ENCODE data around the gene JAZF1.

JAZF1 gene

GRCh38 chr7:28006491-28006890 is 174.1 kb downstream of the JAZF1 start:
- Histone ChIP-seq H3K4me3 (ENCODE audit: insufficient read depth in 1 of 2, low read depth in 1 of 2, low read length in 2 of 2) (no peak overlapping the region), H2BK12ac (ENCODE audit: low read length in 2 of 2) (no peak overlapping the region), H3K9ac (ENCODE audit: low read length) (no peak overlapping the region), H3K36me3 (ENCODE audit: control insufficient read depth in 1 of 2, insufficient read depth in 2 of 2, low read depth in 1 of 2, low read length in 2 of 2) (no peaks in the 10 kb centered on the region), H2BK15ac (ENCODE audit: low read depth, poor library complexity, severe bottlenecking) (no peak overlapping the region), H3K4ac (ENCODE audit: low read depth in 1 of 2, low read length in 2 of 2) (no peak overlapping the region), H3K18ac (ENCODE audit: low read depth in 1 of 2, low read length in 2 of 2) (no peak overlapping the region), H3K27ac (ENCODE audit: low read length, poor library complexity, severe bottlenecking) (no peak overlapping the region), H4K91ac (ENCODE audit: low read length) (no peak overlapping the region), H4K8ac (ENCODE audit: low read length) (no peak overlapping the region), H3K14ac (ENCODE audit: low read length in 2 of 2) (no peak overlapping the region), H3K4me1 (ENCODE audit: control insufficient read depth, insufficient read depth, low read depth, low read length) (peaks cover 2% of the 10 kb centered on the region), H3K4me2 (ENCODE audit: low read length, poor library complexity, severe bottlenecking) (no peak overlapping the region), H2BK120ac (ENCODE audit: low read depth, low read length) (no peak overlapping the region), H2AK5ac (ENCODE audit: low read length, severe bottlenecking) (no peak overlapping the region), H2AFZ (ENCODE audit: low read depth, low read length) (no peak overlapping the region), H3K9me3 (ENCODE audit: control insufficient read depth, low read length) (no peaks in the 10 kb centered on the region), H3K27me3 (ENCODE audit: control insufficient read depth in 1 of 2, insufficient read depth in 1 of 2, low read length in 2 of 2) (no peaks in the 10 kb centered on the region), H3K23ac (ENCODE audit: low read length in 2 of 2) (no peak overlapping the region), H3K79me1 (replicated peaks; ENCODE audit: low read length, poor library complexity, severe bottlenecking) (peaks cover 29% of the 10 kb centered on the region), H2BK5ac (ENCODE audit: low read depth, low read length, poor library complexity, severe bottlenecking) (no peak overlapping the region)
- WGBS, result 100% methylated on average over 1 of the region's 1 CpG
- DNase-seq, result no peak

- no peak overlapping the region for H3K27ac ChIP-seq (ENCODE audit: low read length, poor library complexity, severe bottlenecking)
- no peak overlapping the region for H3K23ac ChIP-seq (ENCODE audit: low read length in 2 of 2)
- H4K8ac ChIP-seq (ENCODE audit: low read length), result no peak overlapping the region
- no peak overlapping the region for H2AFZ ChIP-seq (ENCODE audit: low read depth, low read length)
- H2BK12ac ChIP-seq (ENCODE audit: low read length in 2 of 2), result no peak overlapping the region
- H3K4me3 ChIP-seq (ENCODE audit: insufficient read depth in 1 of 2, low read depth in 1 of 2, low read length in 2 of 2), result no peak overlapping the region
- no peak overlapping the region for H4K91ac ChIP-seq (ENCODE audit: low read length)
- H2BK15ac ChIP-seq (ENCODE audit: low read depth, poor library complexity, severe bottlenecking), result no peak overlapping the region
- DNase-seq, result peak; percentile 63
- no peak overlapping the region for H3K4ac ChIP-seq (ENCODE audit: low read depth in 1 of 2, low read length in 2 of 2)
- H3K4me2 ChIP-seq (ENCODE audit: low read length, poor library complexity, severe bottlenecking), result no peak overlapping the region
- peaks cover 2% of the 10 kb centered on the region for H3K4me1 ChIP-seq (ENCODE audit: control insufficient read depth, insufficient read depth, low read depth, low read length)
- H3K9me3 ChIP-seq (ENCODE audit: control insufficient read depth, low read length), result no peaks in the 10 kb centered on the region
- H2BK5ac ChIP-seq (ENCODE audit: low read depth, low read length, poor library complexity, severe bottlenecking), result no peak overlapping the region
- no peak overlapping the region for H3K14ac ChIP-seq (ENCODE audit: low read length in 2 of 2)
- peak overlapping the region; percentile 44 for H3K9ac ChIP-seq (ENCODE audit: low read length)
- no peak overlapping the region for H2AK5ac ChIP-seq (ENCODE audit: low read length, severe bottlenecking)
- H2BK120ac ChIP-seq (ENCODE audit: low read depth, low read length), result no peak overlapping the region
- H3K18ac ChIP-seq (ENCODE audit: low read depth in 1 of 2, low read length in 2 of 2), result no peak overlapping the region
- H3K79me1 ChIP-seq (replicated peaks; ENCODE audit: low read length, poor library complexity, severe bottlenecking), result peaks cover 29% of the 10 kb centered on the region
- WGBS, result 94% methylated on average over 1 of the region's 1 CpG
- H3K36me3 ChIP-seq (ENCODE audit: control insufficient read depth in 1 of 2, insufficient read depth in 2 of 2, low read depth in 1 of 2, low read length in 2 of 2), result no peaks in the 10 kb centered on the region
- H3K27me3 ChIP-seq (ENCODE audit: control insufficient read depth in 1 of 2, insufficient read depth in 1 of 2, low read length in 2 of 2), result no peaks in the 10 kb centered on the region
Observed at GRCh38 chr7:28005847-28006231, 174.8 kb downstream of the JAZF1 start.

- peak overlapping the region in 1 of 2 experiments; percentile 31 for H3K4me3 ChIP-seq (ENCODE audit: insufficient read depth in 1 of 2, low read depth in 1 of 2, low read length in 2 of 2)
- peak overlapping the region in 1 of 2 experiments; percentile 71 for H3K4ac ChIP-seq (ENCODE audit: low read depth in 1 of 2, low read length in 2 of 2)
- peaks cover 29% of the 10 kb centered on the region for H3K79me1 ChIP-seq (replicated peaks; ENCODE audit: low read length, poor library complexity, severe bottlenecking)
- no peak overlapping the region for H3K4me2 ChIP-seq (ENCODE audit: low read length, poor library complexity, severe bottlenecking)
- H3K4me1 ChIP-seq (ENCODE audit: control insufficient read depth, insufficient read depth, low read depth, low read length), result peaks cover 2% of the 10 kb centered on the region
- WGBS, result 54% methylated on average over 7 of the region's 7 CpGs
- H4K91ac ChIP-seq (ENCODE audit: low read length), result no peak overlapping the region
- no peak overlapping the region for H2BK5ac ChIP-seq (ENCODE audit: low read depth, low read length, poor library complexity, severe bottlenecking)
- no peak overlapping the region for H2BK120ac ChIP-seq (ENCODE audit: low read depth, low read length)
- peak overlapping the region in 1 of 2 experiments; percentile 53 for H3K14ac ChIP-seq (ENCODE audit: low read length in 2 of 2)
- no peaks in the 10 kb centered on the region for H3K36me3 ChIP-seq (ENCODE audit: control insufficient read depth in 1 of 2, insufficient read depth in 2 of 2, low read depth in 1 of 2, low read length in 2 of 2)
- H3K27ac ChIP-seq (ENCODE audit: low read length, poor library complexity, severe bottlenecking), result no peak overlapping the region
- no peak overlapping the region for H3K23ac ChIP-seq (ENCODE audit: low read length in 2 of 2)
- H2BK15ac ChIP-seq (ENCODE audit: low read depth, poor library complexity, severe bottlenecking), result no peak overlapping the region
- H2BK12ac ChIP-seq (ENCODE audit: low read length in 2 of 2), result peak overlapping the region in 1 of 2 experiments; percentile 21
- no peaks in the 10 kb centered on the region for H3K9me3 ChIP-seq (ENCODE audit: control insufficient read depth, low read length)
- peak overlapping the region in 1 of 2 experiments; percentile 54 for H3K18ac ChIP-seq (ENCODE audit: low read depth in 1 of 2, low read length in 2 of 2)
- H2AFZ ChIP-seq (ENCODE audit: low read depth, low read length), result no peak overlapping the region
- no peak overlapping the region for H4K8ac ChIP-seq (ENCODE audit: low read length)
- no peak for DNase-seq
- H3K27me3 ChIP-seq (ENCODE audit: control insufficient read depth in 1 of 2, insufficient read depth in 1 of 2, low read length in 2 of 2), result no peaks in the 10 kb centered on the region
- H3K9ac ChIP-seq (ENCODE audit: low read length), result peak overlapping the region; percentile 44
- no peak overlapping the region for H2AK5ac ChIP-seq (ENCODE audit: low read length, severe bottlenecking)
Observed at GRCh38 chr7:28005075-28005846, 175.3 kb downstream of the JAZF1 start.

- H3K23ac ChIP-seq (ENCODE audit: low read length in 2 of 2), result no peak overlapping the region
- WGBS, result 100% methylated on average over 1 of the region's 2 CpGs
Observed at GRCh38 chr7:28003408-28003807, 177.2 kb downstream of the JAZF1 start.

More at GRCh38 chr7:28003408-28003807, 177.2 kb downstream of the JAZF1 start:
- Histone ChIP-seq H3K36me3 (ENCODE audit: control insufficient read depth in 1 of 2, insufficient read depth in 2 of 2, low read depth in 1 of 2, low read length in 2 of 2) (no peaks in the 10 kb centered on the region), H3K9me3 (ENCODE audit: control insufficient read depth, low read length) (no peaks in the 10 kb centered on the region), H3K9ac (ENCODE audit: low read length) (no peak overlapping the region), H2BK120ac (ENCODE audit: low read depth, low read length) (no peak overlapping the region), H3K4me3 (ENCODE audit: insufficient read depth in 1 of 2, low read depth in 1 of 2, low read length in 2 of 2) (no peak overlapping the region), H4K8ac (ENCODE audit: low read length) (no peak overlapping the region), H3K4ac (ENCODE audit: low read depth in 1 of 2, low read length in 2 of 2) (no peak overlapping the region), H3K4me1 (ENCODE audit: control insufficient read depth, insufficient read depth, low read depth, low read length) (peaks cover 4% of the 10 kb centered on the region), H4K91ac (ENCODE audit: low read length) (no peak overlapping the region), H3K27me3 (ENCODE audit: control insufficient read depth in 1 of 2, insufficient read depth in 1 of 2, low read length in 2 of 2) (no peaks in the 10 kb centered on the region), H2AK5ac (ENCODE audit: low read length, severe bottlenecking) (no peak overlapping the region), H3K79me1 (replicated peaks; ENCODE audit: low read length, poor library complexity, severe bottlenecking) (peaks cover 33% of the 10 kb centered on the region), H3K27ac (ENCODE audit: low read length, poor library complexity, severe bottlenecking) (no peak overlapping the region), H2AFZ (ENCODE audit: low read depth, low read length) (no peak overlapping the region), H2BK5ac (ENCODE audit: low read depth, low read length, poor library complexity, severe bottlenecking) (no peak overlapping the region), H2BK15ac (ENCODE audit: low read depth, poor library complexity, severe bottlenecking) (no peak overlapping the region), H2BK12ac (ENCODE audit: low read length in 2 of 2) (no peak overlapping the region), H3K14ac (ENCODE audit: low read length in 2 of 2) (no peak overlapping the region), H3K4me2 (ENCODE audit: low read length, poor library complexity, severe bottlenecking) (no peak overlapping the region), H3K18ac (ENCODE audit: low read depth in 1 of 2, low read length in 2 of 2) (no peak overlapping the region)
- no peak for DNase-seq
